ENCODE data around the gene DYRK1B.

DYRK1B gene

DNA sequence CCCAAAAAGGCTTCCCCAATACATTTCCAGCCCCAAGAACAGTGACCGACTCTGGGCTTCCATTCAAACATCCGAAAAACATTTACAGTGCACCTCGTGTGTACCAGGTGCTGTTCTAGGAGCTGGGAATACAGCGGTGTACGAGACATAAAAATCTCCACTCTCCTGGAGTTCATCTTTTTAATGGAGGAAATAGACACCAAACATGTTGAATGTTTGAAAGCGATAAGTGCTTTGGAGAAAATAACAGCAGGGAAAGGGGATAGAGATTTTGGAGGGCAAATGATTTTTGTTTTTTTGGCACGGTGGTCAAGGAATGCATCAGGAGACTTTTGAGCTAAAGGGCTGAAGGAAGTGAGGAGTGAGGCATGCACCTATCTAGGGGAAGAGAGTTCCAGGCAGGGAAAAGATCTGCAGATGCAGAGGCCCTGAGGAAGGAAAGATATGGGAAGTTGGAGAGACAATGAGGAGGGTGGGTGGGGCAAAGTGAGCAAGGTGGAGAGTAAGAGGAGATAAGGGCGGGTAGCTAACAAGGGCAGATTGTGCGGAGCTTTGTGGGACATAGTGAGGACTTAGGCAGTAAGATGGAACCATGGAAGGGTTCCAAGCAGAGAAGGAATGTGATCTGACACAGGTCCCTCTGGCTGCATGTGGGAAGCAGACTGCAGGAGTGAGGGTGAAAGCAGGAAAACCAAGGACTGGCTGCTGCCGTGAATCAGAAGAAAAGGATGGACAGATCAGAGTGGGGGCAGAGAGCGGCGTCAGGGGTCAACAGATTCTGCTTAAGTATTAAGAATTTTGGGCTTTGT is 12.9 kb upstream of the DYRK1B start (continued):
- peak; percentile 25 for TF ChIP-seq ZBTB20 (tag by site-specific recombination; IDR thresholded peaks at IDR 0.05)
- TF ChIP-seq, protein P1, sequence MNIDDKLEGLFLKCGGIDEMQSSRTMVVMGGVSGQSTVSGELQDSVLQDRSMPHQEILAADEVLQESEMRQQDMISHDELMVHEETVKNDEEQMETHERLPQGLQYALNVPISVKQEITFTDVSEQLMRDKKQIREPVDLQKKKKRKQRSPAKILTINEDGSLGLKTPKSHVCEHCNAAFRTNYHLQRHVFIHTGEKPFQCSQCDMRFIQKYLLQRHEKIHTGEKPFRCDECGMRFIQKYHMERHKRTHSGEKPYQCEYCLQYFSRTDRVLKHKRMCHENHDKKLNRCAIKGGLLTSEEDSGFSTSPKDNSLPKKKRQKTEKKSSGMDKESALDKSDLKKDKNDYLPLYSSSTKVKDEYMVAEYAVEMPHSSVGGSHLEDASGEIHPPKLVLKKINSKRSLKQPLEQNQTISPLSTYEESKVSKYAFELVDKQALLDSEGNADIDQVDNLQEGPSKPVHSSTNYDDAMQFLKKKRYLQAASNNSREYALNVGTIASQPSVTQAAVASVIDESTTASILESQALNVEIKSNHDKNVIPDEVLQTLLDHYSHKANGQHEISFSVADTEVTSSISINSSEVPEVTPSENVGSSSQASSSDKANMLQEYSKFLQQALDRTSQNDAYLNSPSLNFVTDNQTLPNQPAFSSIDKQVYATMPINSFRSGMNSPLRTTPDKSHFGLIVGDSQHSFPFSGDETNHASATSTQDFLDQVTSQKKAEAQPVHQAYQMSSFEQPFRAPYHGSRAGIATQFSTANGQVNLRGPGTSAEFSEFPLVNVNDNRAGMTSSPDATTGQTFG (tag by site-specific recombination; IDR thresholded peaks at IDR 0.05; ENCODE audit: borderline replicate concordance): no peak
- no peak for TF ChIP-seq ZNF501 (tag by site-specific recombination; IDR thresholded peaks at IDR 0.05)
- TF ChIP-seq ZNF354C (tag by site-specific recombination; IDR thresholded peaks at IDR 0.05; ENCODE audit: borderline replicate concordance, low read depth): no peak
- TF ChIP-seq ZNF548 (tag by site-specific recombination; IDR thresholded peaks at IDR 0.05): no peak
- TF ChIP-seq ZFP69B (tag by site-specific recombination; IDR thresholded peaks at IDR 0.05): no peak
- TF ChIP-seq ZNF366 (tag by site-specific recombination; conservative IDR thresholded peaks at IDR 0.05): peak; percentile 74
- no peak for TF ChIP-seq MYNN (tag by site-specific recombination; IDR thresholded peaks at IDR 0.05; ENCODE audit: borderline replicate concordance)
- TF ChIP-seq HOXC10 (CRISPR knock-in tag; IDR thresholded peaks at IDR 0.05): no peak
- TF ChIP-seq ZNF24 (tag by site-specific recombination; IDR thresholded peaks at IDR 0.05): no peak; the same call in 1 of the 2 replicates
- no peak; the same call in 1 of the 2 replicates for TF ChIP-seq ZNF324 (tag by site-specific recombination; IDR thresholded peaks at IDR 0.05)
- no peak for TF ChIP-seq ZNF837 (tag by site-specific recombination; IDR thresholded peaks at IDR 0.05)
- TF ChIP-seq ZNF169 (tag by site-specific recombination; IDR thresholded peaks at IDR 0.05): no peak
- TF ChIP-seq, protein P2, sequence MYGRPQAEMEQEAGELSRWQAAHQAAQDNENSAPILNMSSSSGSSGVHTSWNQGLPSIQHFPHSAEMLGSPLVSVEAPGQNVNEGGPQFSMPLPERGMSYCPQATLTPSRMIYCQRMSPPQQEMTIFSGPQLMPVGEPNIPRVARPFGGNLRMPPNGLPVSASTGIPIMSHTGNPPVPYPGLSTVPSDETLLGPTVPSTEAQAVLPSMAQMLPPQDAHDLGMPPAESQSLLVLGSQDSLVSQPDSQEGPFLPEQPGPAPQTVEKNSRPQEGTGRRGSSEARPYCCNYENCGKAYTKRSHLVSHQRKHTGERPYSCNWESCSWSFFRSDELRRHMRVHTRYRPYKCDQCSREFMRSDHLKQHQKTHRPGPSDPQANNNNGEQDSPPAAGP (tag by site-specific recombination; IDR thresholded peaks at IDR 0.05): no peak
- TF ChIP-seq ZNF747 (tag by site-specific recombination; IDR thresholded peaks at IDR 0.05): no peak
- no peak for TF ChIP-seq ZNF629 (tag by site-specific recombination; IDR thresholded peaks at IDR 0.05)
- TF ChIP-seq, protein P3, sequence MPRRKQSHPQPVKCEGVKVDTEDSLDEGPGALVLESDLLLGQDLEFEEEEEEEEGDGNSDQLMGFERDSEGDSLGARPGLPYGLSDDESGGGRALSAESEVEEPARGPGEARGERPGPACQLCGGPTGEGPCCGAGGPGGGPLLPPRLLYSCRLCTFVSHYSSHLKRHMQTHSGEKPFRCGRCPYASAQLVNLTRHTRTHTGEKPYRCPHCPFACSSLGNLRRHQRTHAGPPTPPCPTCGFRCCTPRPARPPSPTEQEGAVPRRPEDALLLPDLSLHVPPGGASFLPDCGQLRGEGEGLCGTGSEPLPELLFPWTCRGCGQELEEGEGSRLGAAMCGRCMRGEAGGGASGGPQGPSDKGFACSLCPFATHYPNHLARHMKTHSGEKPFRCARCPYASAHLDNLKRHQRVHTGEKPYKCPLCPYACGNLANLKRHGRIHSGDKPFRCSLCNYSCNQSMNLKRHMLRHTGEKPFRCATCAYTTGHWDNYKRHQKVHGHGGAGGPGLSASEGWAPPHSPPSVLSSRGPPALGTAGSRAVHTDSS (tag by site-specific recombination; IDR thresholded peaks at IDR 0.05): no peak
- TF ChIP-seq ZNF791 (tag by site-specific recombination; IDR thresholded peaks at IDR 0.05): no peak
- TF ChIP-seq ZNF561 (tag by site-specific recombination; IDR thresholded peaks at IDR 0.05; ENCODE audit: borderline replicate concordance): no peak
- TF ChIP-seq ZNF132 (tag by site-specific recombination; IDR thresholded peaks at IDR 0.05; ENCODE audit: borderline replicate concordance): no peak
- TF ChIP-seq, protein P4, sequence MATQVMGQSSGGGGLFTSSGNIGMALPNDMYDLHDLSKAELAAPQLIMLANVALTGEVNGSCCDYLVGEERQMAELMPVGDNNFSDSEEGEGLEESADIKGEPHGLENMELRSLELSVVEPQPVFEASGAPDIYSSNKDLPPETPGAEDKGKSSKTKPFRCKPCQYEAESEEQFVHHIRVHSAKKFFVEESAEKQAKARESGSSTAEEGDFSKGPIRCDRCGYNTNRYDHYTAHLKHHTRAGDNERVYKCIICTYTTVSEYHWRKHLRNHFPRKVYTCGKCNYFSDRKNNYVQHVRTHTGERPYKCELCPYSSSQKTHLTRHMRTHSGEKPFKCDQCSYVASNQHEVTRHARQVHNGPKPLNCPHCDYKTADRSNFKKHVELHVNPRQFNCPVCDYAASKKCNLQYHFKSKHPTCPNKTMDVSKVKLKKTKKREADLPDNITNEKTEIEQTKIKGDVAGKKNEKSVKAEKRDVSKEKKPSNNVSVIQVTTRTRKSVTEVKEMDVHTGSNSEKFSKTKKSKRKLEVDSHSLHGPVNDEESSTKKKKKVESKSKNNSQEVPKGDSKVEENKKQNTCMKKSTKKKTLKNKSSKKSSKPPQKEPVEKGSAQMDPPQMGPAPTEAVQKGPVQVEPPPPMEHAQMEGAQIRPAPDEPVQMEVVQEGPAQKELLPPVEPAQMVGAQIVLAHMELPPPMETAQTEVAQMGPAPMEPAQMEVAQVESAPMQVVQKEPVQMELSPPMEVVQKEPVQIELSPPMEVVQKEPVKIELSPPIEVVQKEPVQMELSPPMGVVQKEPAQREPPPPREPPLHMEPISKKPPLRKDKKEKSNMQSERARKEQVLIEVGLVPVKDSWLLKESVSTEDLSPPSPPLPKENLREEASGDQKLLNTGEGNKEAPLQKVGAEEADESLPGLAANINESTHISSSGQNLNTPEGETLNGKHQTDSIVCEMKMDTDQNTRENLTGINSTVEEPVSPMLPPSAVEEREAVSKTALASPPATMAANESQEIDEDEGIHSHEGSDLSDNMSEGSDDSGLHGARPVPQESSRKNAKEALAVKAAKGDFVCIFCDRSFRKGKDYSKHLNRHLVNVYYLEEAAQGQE (tag by site-specific recombination; IDR thresholded peaks at IDR 0.05): no peak
- TF ChIP-seq, protein P5, sequence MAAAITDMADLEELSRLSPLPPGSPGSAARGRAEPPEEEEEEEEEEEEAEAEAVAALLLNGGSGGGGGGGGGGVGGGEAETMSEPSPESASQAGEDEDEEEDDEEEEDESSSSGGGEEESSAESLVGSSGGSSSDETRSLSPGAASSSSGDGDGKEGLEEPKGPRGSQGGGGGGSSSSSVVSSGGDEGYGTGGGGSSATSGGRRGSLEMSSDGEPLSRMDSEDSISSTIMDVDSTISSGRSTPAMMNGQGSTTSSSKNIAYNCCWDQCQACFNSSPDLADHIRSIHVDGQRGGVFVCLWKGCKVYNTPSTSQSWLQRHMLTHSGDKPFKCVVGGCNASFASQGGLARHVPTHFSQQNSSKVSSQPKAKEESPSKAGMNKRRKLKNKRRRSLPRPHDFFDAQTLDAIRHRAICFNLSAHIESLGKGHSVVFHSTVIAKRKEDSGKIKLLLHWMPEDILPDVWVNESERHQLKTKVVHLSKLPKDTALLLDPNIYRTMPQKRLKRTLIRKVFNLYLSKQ (tag by site-specific recombination; IDR thresholded peaks at IDR 0.05; ENCODE audit: borderline replicate concordance): no peak
- peak; percentile 31; the same call in 1 of the 2 replicates for TF ChIP-seq SP2 (tag by site-specific recombination; IDR thresholded peaks at IDR 0.05)
- no peak for TF ChIP-seq ZBTB7A (tag by site-specific recombination; IDR thresholded peaks at IDR 0.05; ENCODE audit: low read depth)
- no peak for TF ChIP-seq HOXD13 (CRISPR knock-in tag; IDR thresholded peaks at IDR 0.05; ENCODE audit: borderline replicate concordance)
- TF ChIP-seq, protein P6, sequence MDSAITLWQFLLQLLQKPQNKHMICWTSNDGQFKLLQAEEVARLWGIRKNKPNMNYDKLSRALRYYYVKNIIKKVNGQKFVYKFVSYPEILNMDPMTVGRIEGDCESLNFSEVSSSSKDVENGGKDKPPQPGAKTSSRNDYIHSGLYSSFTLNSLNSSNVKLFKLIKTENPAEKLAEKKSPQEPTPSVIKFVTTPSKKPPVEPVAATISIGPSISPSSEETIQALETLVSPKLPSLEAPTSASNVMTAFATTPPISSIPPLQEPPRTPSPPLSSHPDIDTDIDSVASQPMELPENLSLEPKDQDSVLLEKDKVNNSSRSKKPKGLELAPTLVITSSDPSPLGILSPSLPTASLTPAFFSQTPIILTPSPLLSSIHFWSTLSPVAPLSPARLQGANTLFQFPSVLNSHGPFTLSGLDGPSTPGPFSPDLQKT (IDR thresholded peaks at IDR 0.05; ENCODE audit: borderline replicate concordance, low read depth, low read length): no peak
- no peak for TF ChIP-seq ZNF202 (tag by site-specific recombination; IDR thresholded peaks at IDR 0.05; ENCODE audit: borderline replicate concordance)
- no peak for TF ChIP-seq ZNF830 (tag by site-specific recombination; IDR thresholded peaks at IDR 0.05; ENCODE audit: low read depth)
- no peak for TF ChIP-seq YY1 (tag by site-specific recombination; IDR thresholded peaks at IDR 0.05)
